T-helper 1 cell treated with Interleukin-12 subunit alpha and Interleukin-12 subunit beta and Interleukin-4 antibody, amounts not matched to agents 30 μg/mL and 1 μg/mL, for 36 hours (primary cell): ENCODE results near the gene SEC14L5.
"Not testable (repeated sequence)": the region's sequence is repeated elsewhere in the genome, so short reads cannot be mapped to it uniquely, and the experiment has no call there.

Source experiments
- H3K27ac Mint-ChIP-seq: one replicate; pipeline ENCODE4 v1.8.0; 2021; ENCODE audit warnings: mild to moderate bottlenecking, mixed read lengths
- H3K27me3 Mint-ChIP-seq: one replicate; pipeline ENCODE4 v1.8.0; 2021; ENCODE audit warnings: low read depth, mixed read lengths
- H3K36me3 Mint-ChIP-seq: one replicate; pipeline ENCODE4 v1.8.0; 2021; ENCODE audit warnings: low read depth, mixed read lengths
- H3K4me1 Mint-ChIP-seq: one replicate; pipeline ENCODE4 v1.8.0; 2021; ENCODE audit warnings: low read depth, mixed read lengths
- H3K4me3 Mint-ChIP-seq: one replicate; pipeline ENCODE4 v1.8.0; 2021; ENCODE audit warnings: mild to moderate bottlenecking, moderate library complexity, mixed read lengths
- H3K9me3 Mint-ChIP-seq: one replicate; pipeline ENCODE4 v1.8.0; 2021; ENCODE audit warnings: mixed read lengths

The SEC14L5 gene

GRCh38 chr16:5033256-5034166 lies 75.4 kb downstream of the SEC14L5 start, which contains the start of gene NAGPA:
NAGPA (minus strand) TSS chr16:5033935; CDS start chr16:5033914, 21 bp downstream.
- H3K4me3 Mint-ChIP-seq = peak within 1 kb of the TSS; percentile 79
- H3K27me3 Mint-ChIP-seq = no peaks in the 10 kb centered on the region
- no peaks in the 10 kb centered on the region for H3K9me3 Mint-ChIP-seq
- peaks cover 12% of the 10 kb centered on the region for H3K4me1 Mint-ChIP-seq
- H3K27ac Mint-ChIP-seq = peak within 1 kb of the TSS; percentile 72
- H3K36me3 Mint-ChIP-seq = no peaks in the 10 kb centered on the region

- peaks cover 12% of the 10 kb centered on the region for H3K4me1 Mint-ChIP-seq
- H3K27me3 Mint-ChIP-seq = no peaks in the 10 kb centered on the region
- no peaks in the 10 kb centered on the region for H3K36me3 Mint-ChIP-seq
- H3K4me3 Mint-ChIP-seq = peak overlapping the region; percentile 79
- H3K9me3 Mint-ChIP-seq = no peaks in the 10 kb centered on the region
- peak overlapping the region; percentile 72 for H3K27ac Mint-ChIP-seq
These were observed 76.0 kb downstream of the SEC14L5 start for GRCh38 chr16:5034167-5034523.

GRCh38 chr16:5035909-5036227 lies 77.7 kb downstream of the SEC14L5 start:
- no peak overlapping the region for H3K27ac Mint-ChIP-seq
- H3K27me3 Mint-ChIP-seq = no peaks in the 10 kb centered on the region
- no peaks in the 10 kb centered on the region for H3K9me3 Mint-ChIP-seq
- H3K4me1 Mint-ChIP-seq = peaks cover 12% of the 10 kb centered on the region
- no peaks in the 10 kb centered on the region for H3K36me3 Mint-ChIP-seq
- peak overlapping the region; percentile 51 for H3K4me3 Mint-ChIP-seq

GRCh38 chr16:5036228-5037156 lies 78.4 kb downstream of the SEC14L5 start:
- Mint-ChIP-seq H3K9me3 (no peaks in the 10 kb centered on the region), H3K27ac (no peak overlapping the region), H3K4me3 (no peak overlapping the region), H3K4me1 (peaks cover 12% of the 10 kb centered on the region), H3K36me3 (no peaks in the 10 kb centered on the region), H3K27me3 (no peaks in the 10 kb centered on the region)

- Mint-ChIP-seq H3K27ac (no peak overlapping the region), H3K4me3 (no peak overlapping the region), H3K9me3 (no peaks in the 10 kb centered on the region), H3K27me3 (no peaks in the 10 kb centered on the region), H3K36me3 (no peaks in the 10 kb centered on the region), H3K4me1 (no peaks in the 10 kb centered on the region)
These were observed 82.3 kb downstream of the SEC14L5 start for GRCh38 chr16:5040451-5040850.

GRCh38 chr16:5041600-5042133 lies 83.5 kb downstream of the SEC14L5 start:
- Mint-ChIP-seq H3K4me1 (no peaks in the 10 kb centered on the region), H3K27me3 (no peaks in the 10 kb centered on the region), H3K4me3 (no peak overlapping the region), H3K9me3 (no peaks in the 10 kb centered on the region), H3K27ac (no peak overlapping the region), H3K36me3 (no peaks in the 10 kb centered on the region)

GRCh38 chr16:5042574-5043171 lies 84.5 kb downstream of the SEC14L5 start:
- H3K36me3 Mint-ChIP-seq = no peaks in the 10 kb centered on the region
- H3K27me3 Mint-ChIP-seq = no peaks in the 10 kb centered on the region
- no peak overlapping the region for H3K4me3 Mint-ChIP-seq
- no peak overlapping the region for H3K27ac Mint-ChIP-seq
- no peaks in the 10 kb centered on the region for H3K4me1 Mint-ChIP-seq
- no peaks in the 10 kb centered on the region for H3K9me3 Mint-ChIP-seq

- H3K27ac Mint-ChIP-seq = no peak overlapping the region
- H3K36me3 Mint-ChIP-seq = no peaks in the 10 kb centered on the region
- peaks cover 7% of the 10 kb centered on the region for H3K9me3 Mint-ChIP-seq
- no peak overlapping the region for H3K4me3 Mint-ChIP-seq
- peaks cover 1% of the 10 kb centered on the region for H3K4me1 Mint-ChIP-seq
- peaks cover 7% of the 10 kb centered on the region for H3K27me3 Mint-ChIP-seq
These were observed 85.9 kb downstream of the SEC14L5 start for GRCh38 chr16:5044011-5044540.

- H3K27me3 Mint-ChIP-seq, H3K36me3 Mint-ChIP-seq, H3K4me3 Mint-ChIP-seq, H3K9me3 Mint-ChIP-seq, H3K4me1 Mint-ChIP-seq, H3K27ac Mint-ChIP-seq: not testable (repeated sequence)
These were observed 86.5 kb downstream of the SEC14L5 start for GRCh38 chr16:5044581-5044980.

- H3K27me3 Mint-ChIP-seq = peaks cover 15% of the 10 kb centered on the region
These were observed 87.5 kb downstream of the SEC14L5 start for GRCh38 chr16:5045499-5046115.

GRCh38 chr16:5046914-5047313 lies 88.8 kb downstream of the SEC14L5 start:
- Mint-ChIP-seq H3K27ac (no peak overlapping the region), H3K9me3 (peaks cover 7% of the 10 kb centered on the region), H3K4me3 (no peak overlapping the region), H3K4me1 (peaks cover 1% of the 10 kb centered on the region), H3K36me3 (no peaks in the 10 kb centered on the region), H3K27me3 (peaks cover 19% of the 10 kb centered on the region)

More at GRCh38 chr16:5045499-5046115, 87.5 kb downstream of the SEC14L5 start:
- Mint-ChIP-seq H3K27ac (no peak overlapping the region), H3K4me1 (peaks cover 1% of the 10 kb centered on the region), H3K9me3 (peaks cover 7% of the 10 kb centered on the region), H3K36me3 (no peaks in the 10 kb centered on the region), H3K4me3 (no peak overlapping the region)

GRCh38 chr16:5054876-5055865 lies 97.0 kb downstream of the SEC14L5 start:
- H3K27ac Mint-ChIP-seq = no peak overlapping the region
- H3K4me1 Mint-ChIP-seq = no peaks in the 10 kb centered on the region
- no peak overlapping the region for H3K4me3 Mint-ChIP-seq
- peaks cover 8% of the 10 kb centered on the region for H3K27me3 Mint-ChIP-seq
- H3K9me3 Mint-ChIP-seq = no peaks in the 10 kb centered on the region
- H3K36me3 Mint-ChIP-seq = no peaks in the 10 kb centered on the region

GRCh38 chr16:5056352-5056751 lies 98.2 kb downstream of the SEC14L5 start:
- no peak overlapping the region for H3K4me3 Mint-ChIP-seq
- no peaks in the 10 kb centered on the region for H3K36me3 Mint-ChIP-seq
- no peaks in the 10 kb centered on the region for H3K9me3 Mint-ChIP-seq
- H3K4me1 Mint-ChIP-seq = no peaks in the 10 kb centered on the region
- H3K27ac Mint-ChIP-seq = no peak overlapping the region
- H3K27me3 Mint-ChIP-seq = no peaks in the 10 kb centered on the region
